K562 (cell line): ENCODE results near the gene FAM3C. TPM values are rescaled to one million over a fixed set of nuclear protein-coding genes. Genes with fewer than 3 reads are reported as not detected.
A peak's percentile ranks its signal among the peaks of the same experiment; 100 is the strongest.

ENCODE experiments used
- BRF2 ChIP-seq: IDR thresholded peaks from 3 replicates; pipeline ENCODE4 v1.6.1; 2011; ENCODE audit warnings: borderline replicate concordance, mild to moderate bottlenecking; ENCODE audit not compliant: insufficient read length, insufficient read depth
- CEBPG ChIP-seq, 3 experiments: fragments of 200-800 bp in 1 of 3; sonication (Bioruptor generic) in 1 of 3; sonication (generic) in 1 of 3; formaldehyde crosslinking in 1 of 3; IDR thresholded peaks in 2 of 3; conservative IDR thresholded peaks in 1 of 3; 2 replicates each; pipeline versions ENCODE4 v1.6.1 to v1.8.0; 2016 to 2022; ENCODE audit warnings: missing compliant biosample characterization in 2 of 3, missing genetic modification characterization in 2 of 3, mild to moderate bottlenecking in 1 of 3, missing genetic modification reagents in 1 of 3
- CLOCK ChIP-seq: fragments of 250-450 bp; sonication (Bioruptor Pico); IDR thresholded peaks from 2 replicates; pipeline ENCODE4 v1.4.0; 2020; ENCODE audit warnings: mild to moderate bottlenecking, moderate library complexity, borderline replicate concordance
- CREB3L1 ChIP-seq: fragments of 450-650 bp; IDR thresholded peaks from 2 replicates; pipeline ENCODE4 v1.6.1; 2014; ENCODE audit warnings: low read depth, mild to moderate bottlenecking, moderate library complexity, borderline replicate concordance
- CREB5 ChIP-seq: fragments of 250-450 bp; sonication (Bioruptor Pico); IDR thresholded peaks from 2 replicates; pipeline ENCODE4 v1.5.0; 2020; ENCODE audit warnings: mild to moderate bottlenecking
- E4F1 ChIP-seq: fragments of 250-450 bp; sonication (Bioruptor Pico); IDR thresholded peaks from 2 replicates; pipeline ENCODE4 v1.5.0; 2021; ENCODE audit warnings: mild to moderate bottlenecking, borderline replicate concordance
- ESRRB ChIP-seq: fragments of 250-450 bp; sonication (Bioruptor Pico); IDR thresholded peaks from 2 replicates; pipeline ENCODE4 v1.5.0; 2020; ENCODE audit warnings: mild to moderate bottlenecking, moderate library complexity, borderline replicate concordance
- FOXA3 ChIP-seq, 2 experiments: fragments of 450-650 bp in 1 of 2; sonication (generic) in 1 of 2; formaldehyde crosslinking; IDR thresholded peaks in 1 of 2; conservative IDR thresholded peaks in 1 of 2; 2 replicates each; pipeline versions ENCODE4 v1.4.0 to v1.8.0; 2020 to 2022; ENCODE audit warnings: mild to moderate bottlenecking in 2 of 2, missing genetic modification reagents in 1 of 2
- HIVEP1 ChIP-seq: fragments of 250-450 bp; sonication (Bioruptor Pico); IDR thresholded peaks from 2 replicates; pipeline ENCODE4 v1.4.0; 2020; ENCODE audit warnings: mild to moderate bottlenecking
- IRF9 ChIP-seq: fragments of 450-650 bp; IDR thresholded peaks from 2 replicates; pipeline ENCODE4 v1.6.1; 2016; ENCODE audit warnings: missing biosample characterization, missing genetic modification characterization
- NR1H2 ChIP-seq: sonication (generic); formaldehyde crosslinking; IDR thresholded peaks from 2 replicates; pipeline ENCODE4 v1.4.0; 2020; ENCODE audit warnings: mild to moderate bottlenecking, missing genetic modification reagents
- SMARCA5 ChIP-seq: fragments of 450-650 bp; IDR thresholded peaks from 2 replicates; pipeline ENCODE4 v1.6.1; 2016
- TAF1 ChIP-seq: IDR thresholded peaks from 2 replicates; pipeline ENCODE4 v1.6.1; 2011; ENCODE audit warnings: mild to moderate bottlenecking, low read length, moderate library complexity; ENCODE audit not compliant: insufficient read depth, control insufficient read depth, severe bottlenecking; ENCODE audit errors: extremely low read depth
- TCF7L2 ChIP-seq: fragments of 150-350 bp; IDR thresholded peaks from 2 replicates; pipeline ENCODE4 v1.6.1; 2016; ENCODE audit warnings: low read depth, mild to moderate bottlenecking, low read length, moderate library complexity
- polyA plus RNA-seq, 8 experiments: library from polyadenylated mRNA; depleted of rRNA in 4 of 8; stranded (reverse) in 5 of 8; unstranded in 3 of 8; fragments of >200 nt; fragmentation: Nextera tagmentation in 2 of 8; fragmentation: Illumina TruSeq in 1 of 8; extraction: Ambion mirVana in 2 of 8; extraction: Trizol in 1 of 8; gene quantifications; 2 replicates each; pipeline versions ENCODE4 v1.2.1 to v1.2.3, GENCODE V29; 2011 to 2014; ENCODE audit warnings: inconsistent platforms in 1 of 8, missing spikeins in 1 of 8
- total RNA-seq, 7 experiments: library from RNA; depleted of rRNA in 6 of 7; stranded (reverse); fragments of >200 nt in 6 of 7; fragmentation: Illumina TruSeq in 2 of 7; extraction: Trizol in 2 of 7; gene quantifications; 2 replicates each; pipeline versions ENCODE4 v1.2.1 to v1.2.3, GENCODE V29; 2011 to 2021; ENCODE audit warnings: low replicate concordance in 1 of 7

FAM3C gene
- total and polyA plus RNA-seq, 9 of the 15 experiments (the other 6 are each of a cell fraction or from before 2014, with no cell fraction given), result 10.6 to 42.6 (median 30.0) TPM

- TF ChIP-seq E4F1 (CRISPR knock-in tag), result no peak
- peak; percentile 98 for TF ChIP-seq TAF1
- TF ChIP-seq IRF9 (tag), result no peak
- no peak for TF ChIP-seq FOXA3 (CRISPR knock-in tag; conservative IDR thresholded peaks at IDR 0.05 in 1 of 2, IDR thresholded peaks at IDR 0.05 in 1 of 2)
- no peak for TF ChIP-seq TCF7L2
- TF ChIP-seq CREB3L1, result peak; percentile 99
- TF ChIP-seq CREB5 (CRISPR knock-in tag), result no peak
- TF ChIP-seq NR1H2 (CRISPR knock-in tag), result no peak
- TF ChIP-seq CEBPG (CRISPR knock-in tag; IDR thresholded peaks at IDR 0.05), result no peak
- no peak for TF ChIP-seq CEBPG (tag; conservative IDR thresholded peaks at IDR 0.05 in 1 of 2, IDR thresholded peaks at IDR 0.05 in 1 of 2)
- TF ChIP-seq BRF2, result no peak
- TF ChIP-seq HIVEP1 (CRISPR knock-in tag), result no peak
- no peak for TF ChIP-seq ESRRB (CRISPR knock-in tag)
- TF ChIP-seq CLOCK (CRISPR knock-in tag), result no peak
- TF ChIP-seq SMARCA5, result no peak
These were observed at the start of gene FAM3C (continued) for GRCh38 chr7:121395961-121396757.
